ENCODE results near the gene HTR2B. TPM values are rescaled to one million over a fixed set of nuclear protein-coding genes. Genes with fewer than 3 reads are reported as not detected.
A peak's percentile ranks its signal among the peaks of the same experiment; 100 is the strongest.

The HTR2B gene
- total and polyA plus RNA-seq, 2 of the 13 experiments (the other 11 are each of a cell fraction or from before 2014, with no cell fraction given) = 0.08 TPM; not detected in 1

DNA sequence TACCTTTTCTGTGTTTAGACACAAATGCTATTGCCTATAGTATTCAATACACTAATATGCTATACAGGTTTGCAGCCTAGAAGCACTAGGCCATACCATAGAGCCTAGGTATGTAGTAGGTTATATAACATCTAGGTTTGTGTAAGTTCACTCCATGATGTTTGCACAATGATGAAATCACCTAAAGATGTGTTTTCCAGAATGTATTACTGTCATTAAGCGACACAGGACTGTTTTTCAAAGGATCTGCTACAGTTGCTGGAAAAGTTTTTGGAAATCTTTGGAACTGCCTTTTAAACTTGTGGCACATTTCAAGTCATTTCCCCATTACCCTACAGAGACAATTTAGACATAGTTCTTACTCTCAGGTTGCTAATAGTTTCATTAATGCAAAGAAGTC, 58.9 kb downstream of the HTR2B start (continued):
- TF ChIP-seq PAXIP1 (CRISPR knock-in tag; conservative IDR thresholded peaks at IDR 0.05) (peak; percentile 60), SMARCE1 (IDR thresholded peaks at IDR 0.05; ENCODE audit: borderline replicate concordance) (no peak), ZNF879 (CRISPR knock-in tag; IDR thresholded peaks at IDR 0.05) (no peak), HIVEP1 (CRISPR knock-in tag; IDR thresholded peaks at IDR 0.05) (no peak), ZNF790 (CRISPR knock-in tag; IDR thresholded peaks at IDR 0.05; ENCODE audit: borderline replicate concordance) (no peak), AGO2 (optimal IDR thresholded peaks at IDR 0.05; ENCODE audit: low read depth, low read length) (no peak), MNT (IDR thresholded peaks at IDR 0.05) (no peak), ZBTB44 (CRISPR knock-in tag; IDR thresholded peaks at IDR 0.05) (no peak), SOX5 (CRISPR knock-in tag; IDR thresholded peaks at IDR 0.05; ENCODE audit: borderline replicate concordance) (peak; percentile 66; the same call in 1 of the 2 replicates), ZNF597 (CRISPR knock-in tag; IDR thresholded peaks at IDR 0.05) (no peak), ZNF451 (CRISPR knock-in tag; IDR thresholded peaks at IDR 0.05) (no peak), MLLT10 (CRISPR knock-in tag; IDR thresholded peaks at IDR 0.05) (no peak), TGIF2 (CRISPR knock-in tag; IDR thresholded peaks at IDR 0.05) (0 out of 2 replicates have a peak, but pooled peaks have one; percentile 19), DRAP1 (CRISPR knock-in tag; IDR thresholded peaks at IDR 0.05) (0 out of 2 replicates have a peak, but pooled peaks have one; percentile 32), ZSCAN20 (CRISPR knock-in tag; IDR thresholded peaks at IDR 0.05; ENCODE audit: borderline replicate concordance) (no peak), NFE2L1 (CRISPR knock-in tag; IDR thresholded peaks at IDR 0.05; ENCODE audit: borderline replicate concordance) (no peak), RCOR2 (CRISPR knock-in tag; IDR thresholded peaks at IDR 0.05) (peak; percentile 83), ZNF44 (CRISPR knock-in tag; IDR thresholded peaks at IDR 0.05) (no peak), TEAD3 (CRISPR knock-in tag; optimal IDR thresholded peaks at IDR 0.05; ENCODE audit: borderline replicate concordance) (peak; percentile 96)
- TF ChIP-seq, protein P1, sequence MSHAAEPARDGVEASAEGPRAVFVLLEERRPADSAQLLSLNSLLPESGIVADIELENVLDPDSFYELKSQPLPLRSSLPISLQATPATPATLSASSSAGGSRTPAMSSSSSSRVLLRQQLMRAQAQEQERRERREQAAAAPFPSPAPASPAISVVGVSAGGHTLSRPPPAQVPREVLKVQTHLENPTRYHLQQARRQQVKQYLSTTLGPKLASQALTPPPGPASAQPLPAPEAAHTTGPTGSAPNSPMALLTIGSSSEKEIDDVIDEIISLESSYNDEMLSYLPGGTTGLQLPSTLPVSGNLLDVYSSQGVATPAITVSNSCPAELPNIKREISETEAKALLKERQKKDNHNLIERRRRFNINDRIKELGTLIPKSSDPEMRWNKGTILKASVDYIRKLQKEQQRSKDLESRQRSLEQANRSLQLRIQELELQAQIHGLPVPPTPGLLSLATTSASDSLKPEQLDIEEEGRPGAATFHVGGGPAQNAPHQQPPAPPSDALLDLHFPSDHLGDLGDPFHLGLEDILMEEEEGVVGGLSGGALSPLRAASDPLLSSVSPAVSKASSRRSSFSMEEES (CRISPR knock-in tag; IDR thresholded peaks at IDR 0.05) = 0 out of 2 replicates have a peak, but pooled peaks have one; percentile 38
- TF ChIP-seq, protein P2, sequence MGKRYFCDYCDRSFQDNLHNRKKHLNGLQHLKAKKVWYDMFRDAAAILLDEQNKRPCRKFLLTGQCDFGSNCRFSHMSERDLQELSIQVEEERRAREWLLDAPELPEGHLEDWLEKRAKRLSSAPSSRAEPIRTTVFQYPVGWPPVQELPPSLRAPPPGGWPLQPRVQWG (CRISPR knock-in tag; IDR thresholded peaks at IDR 0.05; ENCODE audit: borderline replicate concordance, low read depth) = no peak

All from HepG2 (cell line).